OCI-LY1 (cell line): ENCODE measurements around the gene MAPT.

ENCODE experiments used
- CTCF ChIP-seq: fragments of 200-600 bp; sonication (generic), shearing (Covaris generic); IDR thresholded peaks from 2 replicates; pipeline ENCODE4 v1.5.1; 2017; ENCODE audit warnings: mild to moderate bottlenecking, antibody characterized with exemption, low read length, moderate library complexity, mixed read lengths
- EZH2 ChIP-seq: fragments of 200-600 bp; sonication (generic), shearing (Covaris generic); IDR thresholded peaks from 2 replicates; pipeline ENCODE4 v1.8.0; 2017; ENCODE audit warnings: borderline replicate concordance, mixed run types, mild to moderate bottlenecking, antibody characterized with exemption, low read length, moderate library complexity, mixed read lengths

- TF ChIP-seq CTCF (no peak), EZH2 (no peak)
Observed at GRCh38 chr17:46013502-46014165, 119.3 kb downstream of the MAPT start.
